Esophagus muscularis mucosa (tissue), 4 donors: Measurements from ENCODE around the gene PARN.
A peak's percentile ranks its signal among the peaks of the same experiment; 100 is the strongest.

Source experiments
- EP300 ChIP-seq: sonication (generic); formaldehyde crosslinking; IDR thresholded peaks from one replicate; pipeline ENCODE4 v1.6.1; 2017; ENCODE audit warnings: antibody characterized with exemption
- POLR2A ChIP-seq: fragments of 450-650 bp; IDR thresholded peaks from one replicate; pipeline ENCODE4 v1.6.1; 2017; ENCODE audit warnings: antibody characterized with exemption, moderate library complexity, mild to moderate bottlenecking, low read depth
- POLR2AphosphoS5 ChIP-seq, 2 donors: sonication (generic); formaldehyde crosslinking; IDR thresholded peaks; one replicate each; pipeline ENCODE4 v1.6.1; 2017; ENCODE audit warnings: antibody characterized with exemption in 2 of 2
- TF ChIP-seq, protein P1 (sequence below), 3 experiments: fragments of 200-600 bp in 2 of 3; fragments of 450-650 bp in 1 of 3; sonication (generic) in 2 of 3; IDR thresholded peaks; one replicate each; pipeline ENCODE4 v1.5.1; 2017 to 2019; ENCODE audit warnings: antibody characterized with exemption in 3 of 3, mild to moderate bottlenecking in 2 of 3, moderate library complexity in 1 of 3

DNA sequence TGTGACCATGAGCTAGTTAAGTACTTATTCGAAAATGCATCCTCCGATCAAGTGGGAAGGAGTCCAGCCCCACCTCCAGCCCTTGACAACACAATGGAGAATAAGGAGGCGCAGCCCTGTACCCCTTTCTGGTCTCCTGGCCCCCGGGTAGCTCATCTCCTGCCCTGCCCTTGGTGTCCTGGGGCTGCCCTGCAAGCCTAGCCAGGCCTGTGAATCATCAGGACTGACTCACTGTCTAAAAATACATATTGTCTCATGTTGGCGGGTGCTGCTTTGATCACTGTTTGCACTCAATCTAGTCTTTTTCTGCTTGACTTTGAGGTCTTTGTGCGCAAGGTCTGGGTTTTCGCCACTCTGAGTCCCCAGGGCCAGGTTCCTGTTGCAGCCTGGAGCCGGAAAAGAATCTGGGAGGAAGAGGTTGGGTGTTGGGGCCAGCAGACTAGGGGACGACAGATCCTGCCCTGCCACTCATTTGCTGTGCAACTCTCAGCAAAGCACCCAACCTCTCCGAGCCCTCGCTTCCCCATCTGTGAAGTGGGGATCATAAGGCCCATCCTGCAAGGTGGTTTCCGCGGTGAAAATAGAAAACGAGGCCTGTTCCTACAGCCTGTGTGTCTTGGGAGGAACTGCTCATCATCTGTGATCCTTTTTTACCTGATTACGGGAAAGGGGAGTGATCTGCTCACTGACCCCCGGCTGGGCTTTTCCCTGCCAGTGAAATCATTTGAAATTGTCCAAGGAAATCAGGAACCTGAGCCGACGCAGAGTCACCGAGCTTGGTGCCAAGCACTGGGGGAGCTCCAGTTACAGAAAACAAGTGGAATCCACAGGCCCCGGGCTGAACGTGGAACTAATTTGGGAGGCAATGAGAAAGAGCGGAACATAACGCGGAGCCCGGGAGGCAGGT is 230.4 kb downstream of the PARN start:
- TF ChIP-seq, protein P1, sequence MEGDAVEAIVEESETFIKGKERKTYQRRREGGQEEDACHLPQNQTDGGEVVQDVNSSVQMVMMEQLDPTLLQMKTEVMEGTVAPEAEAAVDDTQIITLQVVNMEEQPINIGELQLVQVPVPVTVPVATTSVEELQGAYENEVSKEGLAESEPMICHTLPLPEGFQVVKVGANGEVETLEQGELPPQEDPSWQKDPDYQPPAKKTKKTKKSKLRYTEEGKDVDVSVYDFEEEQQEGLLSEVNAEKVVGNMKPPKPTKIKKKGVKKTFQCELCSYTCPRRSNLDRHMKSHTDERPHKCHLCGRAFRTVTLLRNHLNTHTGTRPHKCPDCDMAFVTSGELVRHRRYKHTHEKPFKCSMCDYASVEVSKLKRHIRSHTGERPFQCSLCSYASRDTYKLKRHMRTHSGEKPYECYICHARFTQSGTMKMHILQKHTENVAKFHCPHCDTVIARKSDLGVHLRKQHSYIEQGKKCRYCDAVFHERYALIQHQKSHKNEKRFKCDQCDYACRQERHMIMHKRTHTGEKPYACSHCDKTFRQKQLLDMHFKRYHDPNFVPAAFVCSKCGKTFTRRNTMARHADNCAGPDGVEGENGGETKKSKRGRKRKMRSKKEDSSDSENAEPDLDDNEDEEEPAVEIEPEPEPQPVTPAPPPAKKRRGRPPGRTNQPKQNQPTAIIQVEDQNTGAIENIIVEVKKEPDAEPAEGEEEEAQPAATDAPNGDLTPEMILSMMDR (IDR thresholded peaks at IDR 0.05), result no peak
- TF ChIP-seq POLR2A (no peak), EP300 (no peak), POLR2AphosphoS5 (IDR thresholded peaks at IDR 0.05) (peak in 1 of 2 donors; percentile 32)
